ENCODE data around the gene PLXNA4.

DNA sequence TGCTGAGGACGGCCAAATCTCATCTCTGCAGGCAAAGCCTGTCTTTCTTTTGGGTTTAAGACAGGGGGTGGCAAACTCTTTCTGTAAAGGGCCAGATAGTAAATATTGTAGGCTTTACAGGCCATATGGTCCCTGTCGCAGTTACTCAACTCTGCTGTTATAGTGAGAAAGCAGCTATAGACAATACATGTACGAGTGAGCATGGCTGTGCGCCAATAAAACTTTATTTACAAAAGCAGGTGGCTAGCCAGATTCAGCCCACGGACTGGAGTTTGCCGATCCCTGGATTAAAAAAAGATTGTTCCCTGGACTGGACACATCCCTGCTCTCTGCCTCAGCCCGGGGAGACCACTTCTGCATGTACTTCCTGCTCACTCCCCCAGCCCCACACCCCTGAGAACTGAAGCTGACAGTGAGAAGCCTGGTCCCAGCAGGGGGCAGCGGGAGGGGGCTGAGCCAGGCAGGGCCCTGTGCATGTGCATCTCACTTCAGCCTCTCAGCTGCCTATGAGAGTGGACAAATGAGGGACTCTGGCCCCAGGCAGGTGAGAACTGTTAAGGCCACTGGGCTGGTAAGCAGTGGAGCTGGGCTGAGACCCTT lies 392.4 kb downstream of the PLXNA4 start:
- TF ChIP-seq PAX5 (IDR thresholded peaks at IDR 0.05; ENCODE audit: insufficient read depth, low read length, severe bottlenecking), result no peak
- no peak for TF ChIP-seq POLR2AphosphoS5 (IDR thresholded peaks at IDR 0.05; ENCODE audit: low read depth, low read length)
- no peak for TF ChIP-seq POU2F2 (IDR thresholded peaks at IDR 0.05; ENCODE audit: low read depth, low read length)
